A549 (cell line): ENCODE data around the gene IGF2R. TPM values are rescaled to one million over a fixed set of nuclear protein-coding genes. Genes with fewer than 3 reads are reported as not detected.

ENCODE experiments used
- ATAC-seq, 2 experiments: fragments of 200-7000 bp in 1 of 2; fragments of >200 bp in 1 of 2; cut with Nextera tagmentation in 1 of 2; cut with Tn5 transposase in 1 of 2; 3 replicates each; pipeline versions ENCODE4 v1.8.0 to v1.9.1; 2018 to 2020; ENCODE audit warnings: mild to moderate bottlenecking in 1 of 2, moderate library complexity in 1 of 2
- CTCF ChIA-PET: fragments of 300-600 bp; sonication (Branson Sonifier 250); formaldehyde crosslinking; extraction: SDS; loops from one replicate; lab custom pipeline; 2021; ENCODE audit warnings: antibody characterized with exemption, inconsistent platforms; lab: Yijun Ruan, JAX
- POLR2A ChIA-PET: fragments of 350-600 bp; formaldehyde crosslinking; extraction: SDS; loops from one replicate; lab custom pipeline; 2021; ENCODE audit warnings: antibody characterized with exemption, inconsistent platforms; lab: Yijun Ruan, JAX
- DNase-seq, 2 experiments: peaks; one replicate each; pipeline versions ENCODE4 v3.0.0 to v3.0.0-alpha.2; 2011 to 2016; ENCODE audit warnings: low read depth in 1 of 2, low spot score in 1 of 2
- FAIRE-seq: peaks from 2 replicates; lab custom pipeline; 2011; peaks lifted over from hg19 to GRCh38; lab: Jason Lieb, UNC
- H3K27ac ChIP-seq, 2 experiments: fragments of >200 bp; sonication (Bioruptor Twin); formaldehyde crosslinking; 3 replicates each; pipeline ENCODE4 v1.5.1; 2016 to 2017
- H3K4me1 ChIP-seq: fragments of >200 bp; sonication (Bioruptor Twin); formaldehyde crosslinking; 3 replicates; pipeline ENCODE4 v1.6.1; 2016
- H3K4me2 ChIP-seq: fragments of >200 bp; sonication (Bioruptor Twin); formaldehyde crosslinking; 3 replicates; pipeline ENCODE4 v1.6.1; 2016
- H3K4me3 ChIP-seq: fragments of >200 bp; sonication (Bioruptor Twin); formaldehyde crosslinking; 3 replicates; pipeline ENCODE4 v1.5.1; 2016
- H3K9me3 ChIP-seq: fragments of >200 bp; sonication (Bioruptor Twin); formaldehyde crosslinking; 3 replicates; pipeline ENCODE4 v1.6.1; 2016
- ATOH8 ChIP-seq: fragments of 250-450 bp; sonication (Bioruptor Pico); IDR thresholded peaks from 2 replicates; pipeline ENCODE4 v1.5.0; 2020; ENCODE audit warnings: low read depth, mild to moderate bottlenecking, moderate library complexity
- BHLHE40 ChIP-seq: IDR thresholded peaks from 2 replicates; pipeline ENCODE4 v1.6.1; 2012; ENCODE audit warnings: low read depth, low read length, inconsistent platforms
- CBX8 ChIP-seq: fragments of 200-600 bp; sonication (generic); IDR thresholded peaks from 2 replicates; pipeline ENCODE4 v1.6.1; 2016
- E2F6 ChIP-seq: IDR thresholded peaks from 2 replicates; pipeline ENCODE4 v1.6.1; 2012; ENCODE audit warnings: low read depth, borderline replicate concordance
- EHF ChIP-seq: fragments of 250-450 bp; sonication (Bioruptor Pico); IDR thresholded peaks from 2 replicates; pipeline ENCODE4 v1.5.0; 2020; ENCODE audit warnings: mild to moderate bottlenecking
- EHMT2 ChIP-seq: fragments of 200-600 bp; sonication (generic); IDR thresholded peaks from 2 replicates; pipeline ENCODE4 v1.6.1; 2016; ENCODE audit warnings: antibody characterized with exemption, low read depth, mild to moderate bottlenecking, moderate library complexity
- FOSL2 ChIP-seq, 2 experiments: fragments of 450-650 bp in 1 of 2; fragments of >200 bp in 1 of 2; sonication (Bioruptor Twin) in 1 of 2; formaldehyde crosslinking; IDR thresholded peaks; 2 replicates each; pipeline versions ENCODE4 v1.5.0 to v1.6.1; 2016 to 2020; ENCODE audit warnings: mild to moderate bottlenecking in 1 of 2, moderate library complexity in 1 of 2
- FOXS1 ChIP-seq: fragments of 250-450 bp; sonication (Bioruptor Pico); IDR thresholded peaks from 2 replicates; pipeline ENCODE4 v1.5.0; 2020; ENCODE audit warnings: mild to moderate bottlenecking, moderate library complexity
- HES2 ChIP-seq: fragments of >200 bp; sonication (Bioruptor Twin); formaldehyde crosslinking; IDR thresholded peaks from 2 replicates; pipeline ENCODE4 v1.6.1; 2016
- HOXA7 ChIP-seq: fragments of 250-450 bp; sonication (Bioruptor Pico); IDR thresholded peaks from 2 replicates; pipeline ENCODE4 v1.5.0; 2020; ENCODE audit warnings: mild to moderate bottlenecking, moderate library complexity
- JUN ChIP-seq, 2 experiments: fragments of >200 bp; sonication (Bioruptor Twin); formaldehyde crosslinking; IDR thresholded peaks; 2 replicates in 1 of 2; 3 replicates in 1 of 2; pipeline ENCODE4 v1.6.1; 2016 to 2017
- JUNB ChIP-seq: fragments of >200 bp; sonication (Bioruptor Twin); formaldehyde crosslinking; IDR thresholded peaks from 2 replicates; pipeline ENCODE4 v1.6.1; 2016
- MAX ChIP-seq: IDR thresholded peaks from 2 replicates; pipeline ENCODE4 v1.6.1; 2012
- MAZ ChIP-seq: fragments of 150-350 bp; IDR thresholded peaks from 2 replicates; pipeline ENCODE4 v1.6.1; 2014; ENCODE audit warnings: antibody characterized with exemption, low read depth, low read length, borderline replicate concordance
- NFE2L2 ChIP-seq: fragments of 150-350 bp; conservative IDR thresholded peaks from 2 replicates; pipeline ENCODE4 v1.6.1; 2014; ENCODE audit warnings: low read length
- RAD21 ChIP-seq, 2 experiments: fragments of >200 bp in 1 of 2; sonication (Bioruptor Twin) in 1 of 2; formaldehyde crosslinking in 1 of 2; IDR thresholded peaks in 1 of 2; conservative IDR thresholded peaks in 1 of 2; 2 replicates in 1 of 2; 3 replicates in 1 of 2; pipeline ENCODE4 v1.6.1; 2012 to 2018; ENCODE audit warnings: inconsistent platforms in 1 of 2
- RARB ChIP-seq: fragments of 250-450 bp; sonication (Bioruptor Pico); IDR thresholded peaks from 2 replicates; pipeline ENCODE4 v1.8.0; 2021; ENCODE audit warnings: mild to moderate bottlenecking, moderate library complexity
- RFX5 ChIP-seq: fragments of 450-650 bp; IDR thresholded peaks from 2 replicates; pipeline ENCODE4 v1.7.1; 2014; ENCODE audit warnings: antibody characterized with exemption, mild to moderate bottlenecking, moderate library complexity
- SMC3 ChIP-seq: fragments of >200 bp; sonication (Bioruptor Twin); formaldehyde crosslinking; IDR thresholded peaks from 3 replicates; pipeline ENCODE4 v1.6.1; 2018; ENCODE audit warnings: inconsistent platforms
- TP53 ChIP-seq: fragments of 250-450 bp; sonication (Bioruptor Pico); IDR thresholded peaks from 2 replicates; pipeline ENCODE4 v1.5.0; 2021; ENCODE audit warnings: mild to moderate bottlenecking, moderate library complexity
- ZNF302 ChIP-seq: fragments of 250-450 bp; sonication (Bioruptor Pico); IDR thresholded peaks from 2 replicates; pipeline ENCODE4 v1.9.0; 2021; ENCODE audit warnings: inconsistent platforms, mild to moderate bottlenecking, moderate library complexity
- WGBS: methylation state at CpG from one replicate; pipeline ENCODE4 v1.1.6; 2017; ENCODE audit errors: missing lambda C conversion rate; 5-methylcytosine and 5-hydroxymethylcytosine counted together
- polyA plus RNA-seq, 4 experiments: library from polyadenylated mRNA; depleted of rRNA in 3 of 4; stranded (reverse); fragments of >200 nt; fragmentation: RNase III in 1 of 4; extraction: RNeasy Plus Mini Kit Qiagen cat#74134 plus additional on column Dnase treatment in 1 of 4; gene quantifications; 2 replicates in 3 of 4; 3 replicates in 1 of 4; pipeline ENCODE4 v1.2.3, GENCODE V29; 2011 to 2017

The IGF2R gene
- polyA plus RNA-seq, 2 of the 4 experiments (the other 2 are of a cell fraction) = 17.6 to 24.9 TPM

GRCh38 chr6:160117137-160117536 lies 148.3 kb downstream of the IGF2R start:
- POLR2A ChIA-PET = no interaction called here
- no peak for ATAC-seq
- no peak for TF ChIP-seq FOXS1 (CRISPR knock-in tag)
- no peak for TF ChIP-seq E2F6
- no peak for TF ChIP-seq RFX5
- TF ChIP-seq RAD21 (conservative IDR thresholded peaks at IDR 0.05 in 1 of 2, IDR thresholded peaks at IDR 0.05 in 1 of 2) = no peak
- no peak for TF ChIP-seq HES2
- no peak for TF ChIP-seq BHLHE40
- no peak for TF ChIP-seq JUNB
- no peak for TF ChIP-seq NFE2L2
- TF ChIP-seq MAX = no peak
- TF ChIP-seq ATOH8 (CRISPR knock-in tag) = no peak
- TF ChIP-seq HOXA7 (CRISPR knock-in tag) = no peak
- TF ChIP-seq EHMT2 = no peak
- TF ChIP-seq SMC3 = no peak
- no peak for TF ChIP-seq TP53 (CRISPR knock-in tag)
- TF ChIP-seq JUN (IDR thresholded peaks at IDR 0.05) = no peak
- TF ChIP-seq FOSL2 (IDR thresholded peaks at IDR 0.05) = no peak
- TF ChIP-seq FOSL2 (CRISPR knock-in tag; IDR thresholded peaks at IDR 0.05) = no peak
- TF ChIP-seq MAZ = no peak
- TF ChIP-seq RARB (CRISPR knock-in tag) = no peak
- TF ChIP-seq, all 56 proteins: peak for 0
- Histone ChIP-seq H3K27ac (no peak overlapping the region), H3K4me2 (no peak overlapping the region), H3K4me1 (no peaks in the 10 kb centered on the region), H3K4me3 (no peak overlapping the region), H3K9me3 (no peaks in the 10 kb centered on the region)
- FAIRE-seq (no peak), DNase-seq (no peak)
- WGBS = 90% methylated on average over 2 of the region's 6 CpGs
- CTCF ChIA-PET = interaction anchor here (1.0 to 1.2 kb wide), 2 partner anchors 19 to 417 kb away, joined by 3 read pairs; no protein-coding TSS in a partner anchor

- FAIRE-seq (no peak), ATAC-seq (no peak), DNase-seq (no peak)
- Histone ChIP-seq H3K4me2 (no peak overlapping the region), H3K4me1 (no peaks in the 10 kb centered on the region), H3K4me3 (no peak overlapping the region), H3K27ac (no peak overlapping the region), H3K9me3 (no peaks in the 10 kb centered on the region)
- 58% methylated on average over 4 of the region's 5 CpGs for WGBS
- no peak for TF ChIP-seq RFX5
- TF ChIP-seq CBX8 = no peak
- ChIA-PET CTCF (interaction anchor here (1.2 kb wide), 1 partner anchor 18 kb away, joined by 3 read pairs; no protein-coding TSS in a partner anchor), POLR2A (no interaction called here)
These were observed 149.8 kb downstream of the IGF2R start for GRCh38 chr6:160118620-160119229.

- no peak for DNase-seq
- no peak for FAIRE-seq
- Histone ChIP-seq H3K4me3 (no peak overlapping the region), H3K4me1 (no peaks in the 10 kb centered on the region), H3K27ac (no peak overlapping the region), H3K4me2 (no peak overlapping the region), H3K9me3 (no peaks in the 10 kb centered on the region)
- TF ChIP-seq EHF (CRISPR knock-in tag) (no peak), ZNF302 (CRISPR knock-in tag) (no peak), RFX5 (no peak), JUNB (no peak)
- POLR2A ChIA-PET = no interaction called here
- WGBS = 93% methylated on average over 1 of the region's 1 CpG
- CTCF ChIA-PET = interaction anchor here (1.1 to 1.2 kb wide), 2 partner anchors 18 to 32 kb away, joined by 3 to 5 read pairs; no protein-coding TSS in a partner anchor
- no peak for ATAC-seq
These were observed 151.2 kb downstream of the IGF2R start for GRCh38 chr6:160120087-160120486.
